ENCODE data around the gene SOX12.
"Not testable (repeated sequence)": the region's sequence is repeated elsewhere in the genome, so short reads cannot be mapped to it uniquely, and the experiment has no call there.

Gene SOX12

DNA sequence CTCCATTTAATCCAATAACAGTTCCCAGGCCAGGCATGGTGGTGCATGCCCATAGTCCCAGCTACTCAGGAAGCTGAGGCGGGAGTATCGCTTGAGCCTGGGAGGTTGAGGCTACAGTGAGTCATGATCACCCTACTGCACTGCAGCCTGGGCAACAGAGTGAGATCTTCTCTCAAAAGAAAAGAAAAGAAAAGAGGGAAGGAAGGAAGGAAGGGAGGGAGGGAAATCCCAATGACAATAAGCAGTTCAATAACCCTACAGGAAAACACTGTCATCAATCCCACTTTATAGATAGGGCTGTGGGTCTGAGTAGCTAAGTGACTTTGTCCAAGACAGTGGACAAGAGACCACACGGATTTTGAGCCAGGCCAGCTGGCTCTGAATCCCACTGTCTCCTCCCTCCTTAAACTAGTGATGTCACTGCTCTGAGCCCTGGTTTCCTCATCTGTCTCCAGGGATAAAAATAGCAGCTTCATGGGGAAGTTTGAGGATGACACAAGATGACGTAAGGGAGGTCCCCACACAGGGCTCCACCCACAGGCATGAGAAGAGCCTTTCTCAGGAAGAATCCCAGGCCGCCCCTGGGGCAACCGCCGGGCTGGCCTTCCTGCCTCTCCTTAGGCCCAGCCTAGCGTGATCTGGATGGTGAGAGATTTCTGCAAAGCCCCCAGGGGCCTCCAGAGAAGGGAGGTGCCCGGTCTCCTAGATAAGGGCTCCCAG, 48.0 kb downstream of the SOX12 start:
- TF ChIP-seq, protein P1, sequence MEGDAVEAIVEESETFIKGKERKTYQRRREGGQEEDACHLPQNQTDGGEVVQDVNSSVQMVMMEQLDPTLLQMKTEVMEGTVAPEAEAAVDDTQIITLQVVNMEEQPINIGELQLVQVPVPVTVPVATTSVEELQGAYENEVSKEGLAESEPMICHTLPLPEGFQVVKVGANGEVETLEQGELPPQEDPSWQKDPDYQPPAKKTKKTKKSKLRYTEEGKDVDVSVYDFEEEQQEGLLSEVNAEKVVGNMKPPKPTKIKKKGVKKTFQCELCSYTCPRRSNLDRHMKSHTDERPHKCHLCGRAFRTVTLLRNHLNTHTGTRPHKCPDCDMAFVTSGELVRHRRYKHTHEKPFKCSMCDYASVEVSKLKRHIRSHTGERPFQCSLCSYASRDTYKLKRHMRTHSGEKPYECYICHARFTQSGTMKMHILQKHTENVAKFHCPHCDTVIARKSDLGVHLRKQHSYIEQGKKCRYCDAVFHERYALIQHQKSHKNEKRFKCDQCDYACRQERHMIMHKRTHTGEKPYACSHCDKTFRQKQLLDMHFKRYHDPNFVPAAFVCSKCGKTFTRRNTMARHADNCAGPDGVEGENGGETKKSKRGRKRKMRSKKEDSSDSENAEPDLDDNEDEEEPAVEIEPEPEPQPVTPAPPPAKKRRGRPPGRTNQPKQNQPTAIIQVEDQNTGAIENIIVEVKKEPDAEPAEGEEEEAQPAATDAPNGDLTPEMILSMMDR (conservative IDR thresholded peaks at IDR 0.05; ENCODE audit: low read length) = no peak
- no peak overlapping the region for H3K4me3 ChIP-seq (ENCODE audit: low read length)
- peak; percentile 72 for DNase-seq (ENCODE audit: low read depth)

DNA sequence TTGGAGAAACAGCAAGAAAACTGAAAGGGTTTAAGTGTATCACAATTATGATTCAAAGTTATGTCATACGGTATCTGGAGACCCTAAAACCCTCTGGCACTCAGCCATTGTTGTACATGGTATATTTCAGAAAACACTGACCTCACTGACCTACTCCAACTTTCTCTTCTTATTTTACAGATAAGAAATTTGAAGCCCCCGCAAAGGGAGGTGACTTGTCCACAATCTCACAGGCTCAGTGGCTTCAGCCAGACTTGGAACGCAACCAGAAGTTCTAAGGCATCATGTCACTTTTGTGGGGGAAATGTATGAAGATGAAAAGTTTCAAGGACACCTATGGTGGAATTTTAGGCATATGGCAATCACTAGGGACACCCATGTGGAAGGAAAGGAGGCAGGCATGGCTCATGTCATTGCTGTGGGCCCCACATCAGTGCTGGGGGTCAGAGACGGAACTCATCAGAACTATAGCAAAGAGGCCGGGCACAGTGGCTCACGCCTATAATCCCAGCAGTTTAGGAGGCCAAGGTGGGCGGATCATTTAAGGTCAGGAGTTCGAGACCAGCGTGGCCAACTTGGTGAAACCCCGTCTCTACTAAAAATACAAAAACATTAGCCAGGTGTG, 50.0 kb downstream of the SOX12 start:
- TF ChIP-seq, protein P1 (conservative IDR thresholded peaks at IDR 0.05; ENCODE audit: low read length) = no peak
- no peak for DNase-seq (ENCODE audit: low read depth)
- no peak overlapping the region for H3K4me3 ChIP-seq (ENCODE audit: low read length)

DNA sequence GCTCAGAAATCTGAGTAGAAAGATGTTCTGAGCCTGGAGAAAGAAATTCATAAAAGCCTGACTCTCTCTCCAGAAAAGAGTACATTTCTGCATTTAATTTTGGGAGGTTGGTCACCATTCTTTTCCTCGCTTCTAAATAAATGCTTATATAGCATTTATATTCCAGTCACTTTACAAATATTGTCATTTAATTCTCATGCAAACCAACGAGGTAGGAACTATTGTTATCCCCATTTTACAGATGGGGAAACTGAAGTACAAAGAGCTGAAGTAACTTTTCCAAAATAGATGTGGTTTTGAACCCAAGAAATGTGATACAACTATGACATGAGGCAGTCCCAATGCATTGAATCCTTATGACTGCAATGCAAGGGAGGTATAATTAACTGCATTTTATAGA, 50.7 kb downstream of the SOX12 start:
- no peak overlapping the region for H3K4me3 ChIP-seq (ENCODE audit: low read length)
- TF ChIP-seq, protein P1 (conservative IDR thresholded peaks at IDR 0.05; ENCODE audit: low read length) = no peak
- DNase-seq (ENCODE audit: low read depth) = no peak

DNA sequence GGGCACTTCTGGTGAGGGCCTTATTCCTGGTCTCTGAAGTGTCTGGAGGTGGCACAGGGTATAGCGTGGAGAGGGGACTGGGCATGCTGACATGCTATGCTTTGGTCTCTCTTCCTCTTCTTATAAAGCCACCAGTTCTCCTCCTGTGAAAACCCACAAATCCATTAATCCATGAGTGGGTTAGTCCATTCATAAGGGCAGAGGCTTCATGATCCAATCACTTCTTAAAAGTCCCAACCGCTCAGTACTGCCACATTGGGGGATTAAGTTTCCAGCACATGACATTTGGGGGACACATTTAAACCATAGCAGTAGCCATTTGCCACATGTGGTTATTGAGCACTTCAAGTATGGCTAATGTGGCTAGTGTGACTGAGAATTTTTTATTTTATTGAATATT, 51.4 kb downstream of the SOX12 start:
- DNase-seq (ENCODE audit: low read depth) = no peak
- TF ChIP-seq, protein P1 (conservative IDR thresholded peaks at IDR 0.05; ENCODE audit: low read length) = no peak

DNA sequence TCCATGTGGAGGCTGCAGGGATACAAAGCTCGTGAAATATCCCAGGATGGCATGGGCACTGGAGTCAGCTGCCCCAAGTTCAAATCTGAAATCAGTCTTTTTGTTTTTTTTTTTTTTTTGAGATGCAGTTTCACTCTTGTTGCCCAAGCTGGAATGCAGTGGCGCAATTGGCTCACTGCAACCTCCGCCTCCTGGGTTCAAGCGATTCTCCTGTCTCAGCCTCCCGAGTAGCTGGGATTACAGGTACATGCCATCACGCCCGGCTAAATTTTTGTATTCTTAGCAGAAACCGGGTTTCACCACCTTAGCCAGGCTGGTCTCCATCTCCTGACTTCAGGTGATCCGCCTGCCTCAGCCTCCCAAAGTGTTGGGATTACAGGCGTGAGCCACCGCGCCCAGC, 52.2 kb downstream of the SOX12 start:
- DNase-seq (ENCODE audit: low read depth); H3K4me3 ChIP-seq (ENCODE audit: low read length): not testable (repeated sequence)

More for the DNA sequence above, 51.4 kb downstream of the SOX12 start:
- H3K4me3 ChIP-seq (ENCODE audit: low read length) = no peak overlapping the region

DNA sequence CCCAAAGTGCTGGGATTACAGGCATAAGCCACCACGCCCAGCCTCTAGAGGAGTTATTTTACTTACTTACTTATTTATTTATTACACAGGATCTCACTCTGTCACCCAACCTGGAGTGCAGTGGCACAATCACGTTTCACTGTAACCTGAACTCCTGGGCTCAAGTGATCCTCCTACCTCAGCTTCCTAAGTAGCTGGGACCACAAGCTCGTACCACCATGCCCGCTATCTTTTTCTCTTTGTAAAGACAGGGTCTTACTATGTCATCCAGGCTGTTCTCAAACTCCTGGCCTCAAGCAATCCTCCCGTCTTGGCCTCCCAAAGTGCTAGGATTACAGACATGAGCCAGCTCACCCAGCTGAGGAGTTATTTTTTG, 53.6 kb downstream of the SOX12 start:
- TF ChIP-seq, protein P1 (conservative IDR thresholded peaks at IDR 0.05; ENCODE audit: low read length) = no peak
- DNase-seq (ENCODE audit: low read depth) = no peak
- H3K4me3 ChIP-seq (ENCODE audit: low read length) = no peak overlapping the region

Data from AG10803 (cell line).